Measurements from ENCODE around the gene ACOX1.
A peak's percentile ranks its signal among the peaks of the same experiment; 100 is the strongest.

ACOX1 gene

DNA sequence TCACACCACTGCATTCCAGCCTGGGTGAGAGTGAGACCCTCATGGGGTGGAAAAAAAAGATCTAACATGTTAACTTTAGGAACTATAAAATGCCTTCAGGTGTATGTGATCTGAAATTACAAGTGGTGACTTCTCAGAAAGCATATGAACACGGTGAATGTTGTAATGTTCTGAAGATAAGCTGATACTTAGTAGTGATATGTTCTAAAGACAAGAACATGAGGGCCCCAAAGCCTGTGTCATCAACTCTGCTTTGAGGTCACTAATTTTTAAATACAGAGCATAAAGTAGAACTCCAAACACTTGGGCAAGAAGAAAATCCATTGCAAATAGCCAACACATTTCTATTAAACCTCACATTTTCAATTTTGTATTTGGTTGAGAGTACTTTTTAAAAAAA is 35.5 kb downstream of the ACOX1 start:
- Mint-ChIP-seq H3K9me3 (no peaks in the 10 kb centered on the region), H3K27ac (no peak overlapping the region), H3K27me3 (ENCODE audit: low read depth) (no peaks in the 10 kb centered on the region), H3K4me3 (no peak overlapping the region), H3K36me3 (ENCODE audit: low read depth) (peaks cover 7% of the 10 kb centered on the region), H3K4me1 (ENCODE audit: low read depth) (peaks cover 12% of the 10 kb centered on the region)
- no peak for DNase-seq (ENCODE audit: low spot score)

DNA sequence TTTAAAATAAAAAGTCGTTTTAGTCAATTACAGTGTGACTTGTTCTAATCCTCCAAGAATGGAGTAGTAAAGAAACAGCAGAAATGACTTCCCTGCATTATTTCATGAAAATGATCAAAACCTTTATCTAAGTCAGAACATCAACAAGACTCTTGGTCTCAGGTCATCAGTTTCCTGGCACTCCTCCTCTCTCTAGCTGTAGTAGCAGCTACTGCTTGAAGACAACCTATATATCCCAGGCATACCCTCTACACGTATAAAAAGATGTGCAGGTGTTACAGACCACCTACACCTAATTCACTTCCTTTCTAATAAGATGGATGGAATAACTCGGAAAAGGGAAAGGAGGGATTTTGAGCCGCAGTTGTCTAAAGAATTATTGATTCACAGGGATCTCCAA is 36.5 kb downstream of the ACOX1 start:
- Mint-ChIP-seq H3K4me3 (no peak overlapping the region), H3K9me3 (no peaks in the 10 kb centered on the region), H3K36me3 (ENCODE audit: low read depth) (peaks cover 2% of the 10 kb centered on the region), H3K27me3 (ENCODE audit: low read depth) (no peaks in the 10 kb centered on the region), H3K4me1 (ENCODE audit: low read depth) (peaks cover 12% of the 10 kb centered on the region), H3K27ac (no peak overlapping the region)
- DNase-seq (ENCODE audit: low spot score), result no peak

DNA sequence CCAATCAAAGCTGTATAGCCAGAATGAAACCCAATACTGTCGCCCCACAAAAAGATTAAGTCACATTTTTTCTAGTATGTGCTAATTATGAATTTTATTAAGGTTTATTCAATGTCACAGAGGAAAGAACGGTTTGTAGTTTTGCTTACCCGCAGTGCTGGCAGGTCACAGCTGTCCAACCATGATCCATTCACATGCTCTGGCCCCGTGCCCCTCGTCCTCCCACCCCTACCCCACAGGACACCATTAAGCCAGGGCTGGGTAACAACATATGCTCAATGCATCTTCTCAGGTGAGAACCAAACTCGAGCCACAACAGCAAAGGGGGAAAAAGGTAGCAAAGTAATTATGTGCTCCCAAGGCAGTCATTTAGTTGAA is 37.5 kb downstream of the ACOX1 start:
- Mint-ChIP-seq H3K4me1 (ENCODE audit: low read depth) (peaks cover 12% of the 10 kb centered on the region), H3K4me3 (peak overlapping the region; percentile 87), H3K9me3 (no peaks in the 10 kb centered on the region), H3K27me3 (ENCODE audit: low read depth) (no peaks in the 10 kb centered on the region), H3K27ac (peak overlapping the region; percentile 71), H3K36me3 (ENCODE audit: low read depth) (no peaks in the 10 kb centered on the region)
- DNase-seq (ENCODE audit: low spot score), result no peak

DNA sequence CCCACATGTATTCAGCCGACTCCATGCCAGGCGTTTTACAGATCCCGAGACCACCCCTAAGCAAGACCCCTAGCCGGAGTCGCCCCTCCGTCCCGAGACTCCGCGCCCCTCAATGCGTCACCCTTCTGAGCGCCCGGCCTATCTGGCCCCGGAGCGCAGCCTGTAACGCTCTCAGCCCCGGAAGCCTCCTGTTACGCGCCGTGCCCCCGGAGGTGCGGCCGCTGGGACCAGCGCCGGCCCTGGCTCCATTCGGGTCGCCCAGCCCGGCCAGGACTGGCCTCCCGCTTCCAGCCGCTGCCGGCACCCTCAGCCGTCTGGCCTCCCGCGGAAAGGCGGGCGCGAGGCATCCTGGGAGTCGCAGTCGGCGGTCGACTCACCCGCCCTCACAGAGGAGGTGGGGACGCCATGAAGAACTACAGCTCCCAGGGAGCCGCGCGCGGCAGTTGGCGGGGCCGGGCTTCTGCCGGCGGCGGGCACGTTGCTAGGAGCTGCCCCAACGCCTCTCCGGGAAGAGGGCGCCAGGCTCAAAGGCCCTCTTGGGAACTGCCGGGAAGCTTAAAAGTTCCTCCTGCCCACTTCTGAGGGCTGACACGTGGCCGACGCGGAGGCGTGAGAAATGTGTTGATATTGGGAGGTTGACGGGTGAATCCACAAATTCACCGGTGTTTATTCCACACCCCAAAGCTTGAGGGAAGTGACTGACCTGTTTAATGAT is 38.1 kb downstream of the ACOX1 start, which contains the start of gene FBF1:
Gene FBF1, minus strand, starts transcription at position 316 of the 715 bp plus-strand sequence. CDS start 2,893 bp downstream, outside the sequence.
- H3K4me1 Mint-ChIP-seq (ENCODE audit: low read depth), result peaks cover 12% of the 10 kb centered on the region
- peak within 1 kb of the TSS; percentile 80 for H3K27ac Mint-ChIP-seq
- H3K36me3 Mint-ChIP-seq (ENCODE audit: low read depth), result no peaks in the 10 kb centered on the region
- H3K4me3 Mint-ChIP-seq, result peak within 1 kb of the TSS; percentile 87
- H3K27me3 Mint-ChIP-seq (ENCODE audit: low read depth), result no peaks in the 10 kb centered on the region
- no peaks in the 10 kb centered on the region for H3K9me3 Mint-ChIP-seq
- peak; percentile 91 for DNase-seq (ENCODE audit: low spot score)

DNA sequence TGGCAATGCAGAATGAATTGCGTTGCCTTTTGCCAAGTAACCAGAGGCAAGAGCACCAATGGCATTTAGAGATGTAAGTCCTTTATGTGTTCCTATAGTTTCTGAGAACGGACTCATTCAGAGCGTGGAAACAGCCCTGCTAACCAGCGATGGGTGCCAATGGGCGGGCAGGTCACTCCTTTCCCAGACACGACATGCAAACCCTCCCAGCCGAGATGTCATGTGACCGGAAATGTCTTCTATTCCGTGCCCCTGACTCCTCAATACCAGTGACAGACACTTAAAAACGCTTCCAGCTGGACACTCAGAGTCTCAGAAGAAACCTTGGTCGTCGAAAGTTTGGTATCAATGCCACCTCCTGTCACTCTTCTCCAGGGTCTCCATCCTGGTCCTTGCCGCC is 41.3 kb downstream of the ACOX1 start:
- no peak overlapping the region for H3K4me3 Mint-ChIP-seq
- no peaks in the 10 kb centered on the region for H3K27me3 Mint-ChIP-seq (ENCODE audit: low read depth)
- no peaks in the 10 kb centered on the region for H3K9me3 Mint-ChIP-seq
- peaks cover 12% of the 10 kb centered on the region for H3K4me1 Mint-ChIP-seq (ENCODE audit: low read depth)
- H3K36me3 Mint-ChIP-seq (ENCODE audit: low read depth), result no peaks in the 10 kb centered on the region
- no peak overlapping the region for H3K27ac Mint-ChIP-seq
- DNase-seq (ENCODE audit: low spot score), result no peak

DNA sequence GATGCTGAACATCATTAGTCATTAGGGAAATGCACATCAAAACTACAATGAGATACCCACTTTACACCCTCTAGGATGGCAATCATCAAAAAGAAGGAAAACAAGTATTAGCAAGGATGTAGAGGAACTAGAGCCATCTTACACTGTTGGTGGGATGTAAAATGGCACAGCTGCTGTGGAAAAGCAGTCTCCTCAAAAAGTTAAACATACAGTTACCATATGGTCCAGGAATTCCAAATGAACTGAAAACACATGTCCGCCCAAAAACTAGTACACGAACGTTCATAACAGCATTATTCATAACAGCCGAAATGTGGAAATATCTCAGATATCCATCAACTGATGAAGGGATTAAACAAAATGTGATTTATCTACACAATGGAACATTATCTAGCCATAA is 45.2 kb downstream of the ACOX1 start:
- H3K36me3 Mint-ChIP-seq (ENCODE audit: low read depth), result no peaks in the 10 kb centered on the region
- no peak for DNase-seq (ENCODE audit: low spot score)
- H3K27ac Mint-ChIP-seq, result no peak overlapping the region
- H3K4me1 Mint-ChIP-seq (ENCODE audit: low read depth), result no peaks in the 10 kb centered on the region
- no peak overlapping the region for H3K4me3 Mint-ChIP-seq
- H3K27me3 Mint-ChIP-seq (ENCODE audit: low read depth), result no peaks in the 10 kb centered on the region
- H3K9me3 Mint-ChIP-seq, result no peaks in the 10 kb centered on the region

DNA sequence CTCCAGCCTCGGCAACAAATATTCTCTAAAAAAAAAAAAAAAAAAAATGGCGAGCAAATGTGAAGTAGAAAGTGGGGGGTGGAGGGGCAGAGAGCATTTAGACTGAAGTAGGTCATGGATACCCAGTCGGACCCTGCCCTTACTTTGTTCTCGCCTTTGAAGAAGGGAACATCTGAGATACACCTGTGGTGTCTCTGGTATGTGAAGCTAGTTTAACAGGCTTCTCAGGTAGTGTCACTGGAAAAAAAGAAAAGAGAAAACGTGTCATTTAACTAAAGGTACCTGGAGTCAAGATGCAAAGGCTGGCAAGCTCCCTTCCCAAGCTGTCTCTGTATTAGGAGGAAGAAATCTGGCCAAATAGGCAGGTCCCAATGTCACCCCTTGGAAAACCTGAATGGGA is 46.1 kb downstream of the ACOX1 start:
- no peaks in the 10 kb centered on the region for H3K27me3 Mint-ChIP-seq (ENCODE audit: low read depth)

DNA sequence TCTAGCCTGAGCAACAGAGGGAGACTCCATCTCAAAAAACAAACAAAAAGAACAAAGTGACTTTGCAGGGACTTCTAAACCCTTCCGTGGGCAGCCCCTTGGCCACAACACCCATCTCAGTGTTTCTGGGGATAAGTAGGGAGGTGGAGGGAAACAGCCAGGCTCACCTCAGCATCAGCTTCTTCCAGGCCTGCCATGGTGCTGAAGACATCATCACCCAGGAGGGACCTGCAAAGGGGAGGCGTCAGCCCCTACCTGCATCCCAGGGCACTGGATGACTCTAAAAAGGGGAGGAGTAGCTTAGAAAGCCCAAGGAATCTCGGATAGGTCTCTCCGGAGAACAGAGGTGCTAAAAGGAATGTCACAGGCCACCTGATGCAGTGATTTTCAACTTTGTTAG is 47.9 kb downstream of the ACOX1 start:
- no peak for DNase-seq (ENCODE audit: low spot score)
- Mint-ChIP-seq H3K4me3 (no peak overlapping the region), H3K27me3 (ENCODE audit: low read depth) (no peaks in the 10 kb centered on the region), H3K36me3 (ENCODE audit: low read depth) (no peaks in the 10 kb centered on the region), H3K9me3 (no peaks in the 10 kb centered on the region), H3K4me1 (ENCODE audit: low read depth) (no peaks in the 10 kb centered on the region), H3K27ac (no peak overlapping the region)

More for the DNA sequence above, 46.1 kb downstream of the ACOX1 start:
- no peak overlapping the region for H3K27ac Mint-ChIP-seq
- no peaks in the 10 kb centered on the region for H3K4me1 Mint-ChIP-seq (ENCODE audit: low read depth)
- no peaks in the 10 kb centered on the region for H3K9me3 Mint-ChIP-seq
- no peak for DNase-seq (ENCODE audit: low spot score)
- no peak overlapping the region for H3K4me3 Mint-ChIP-seq
- H3K36me3 Mint-ChIP-seq (ENCODE audit: low read depth), result no peaks in the 10 kb centered on the region

DNA sequence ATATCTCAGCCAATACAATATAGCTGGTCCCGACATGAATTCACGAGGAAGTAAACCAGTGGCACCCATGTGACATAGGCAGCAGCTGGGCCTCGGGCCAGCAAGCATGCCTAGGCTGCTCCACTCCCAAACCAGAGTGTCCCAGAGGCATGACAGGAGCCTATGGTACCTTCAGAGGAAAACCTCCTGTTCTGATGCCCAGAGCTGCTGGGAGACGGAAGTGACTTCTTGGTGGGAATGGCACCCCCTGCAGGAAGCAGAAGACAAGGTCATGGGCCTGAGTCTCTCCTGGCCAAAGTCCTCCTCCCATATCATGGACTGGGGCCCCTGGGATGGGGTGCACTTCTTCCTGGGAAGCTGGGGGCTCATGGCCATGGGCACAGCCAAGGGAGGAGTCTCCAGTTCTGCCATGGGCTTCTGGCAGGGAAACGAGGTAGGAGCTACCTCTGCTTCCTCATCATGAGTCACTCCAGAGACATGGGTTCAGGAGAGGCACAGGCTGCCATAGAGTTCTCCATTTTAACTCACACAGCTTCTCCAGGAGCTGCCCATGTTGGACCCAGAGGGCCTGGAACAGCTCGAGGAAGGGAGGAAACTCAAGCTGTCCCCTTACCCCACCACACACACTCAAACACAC is 51.6 kb downstream of the ACOX1 start:
- Mint-ChIP-seq H3K27ac (no peak overlapping the region), H3K4me1 (ENCODE audit: low read depth) (no peaks in the 10 kb centered on the region), H3K4me3 (no peak overlapping the region), H3K36me3 (ENCODE audit: low read depth) (no peaks in the 10 kb centered on the region), H3K9me3 (no peaks in the 10 kb centered on the region), H3K27me3 (ENCODE audit: low read depth) (no peaks in the 10 kb centered on the region)
- DNase-seq (ENCODE audit: low spot score), result no peak

DNA sequence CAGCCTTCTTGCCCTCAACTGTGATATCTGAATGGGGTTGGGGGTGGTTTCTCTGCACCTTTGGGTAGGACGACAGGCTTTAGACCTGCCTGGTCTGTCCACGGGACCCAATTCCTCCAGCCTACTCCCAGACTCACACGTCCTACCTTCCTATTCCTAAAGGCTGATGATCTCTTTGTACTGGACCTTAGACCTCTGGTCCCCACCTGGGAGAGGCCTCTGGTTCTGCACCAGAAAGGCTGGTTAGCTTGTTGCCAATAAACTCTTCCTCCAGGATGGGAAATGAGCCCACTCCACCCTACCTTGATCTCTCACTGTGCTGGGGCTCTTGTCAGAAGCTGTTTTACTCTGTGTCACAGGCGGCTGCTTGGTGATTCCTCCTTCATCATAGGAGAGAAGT is 52.5 kb downstream of the ACOX1 start:
- no peak overlapping the region for H3K4me3 Mint-ChIP-seq
- no peaks in the 10 kb centered on the region for H3K27me3 Mint-ChIP-seq (ENCODE audit: low read depth)
- H3K36me3 Mint-ChIP-seq (ENCODE audit: low read depth), result no peaks in the 10 kb centered on the region
- H3K4me1 Mint-ChIP-seq (ENCODE audit: low read depth), result no peaks in the 10 kb centered on the region
- H3K9me3 Mint-ChIP-seq, result no peaks in the 10 kb centered on the region
- no peak overlapping the region for H3K27ac Mint-ChIP-seq
- DNase-seq (ENCODE audit: low spot score), result no peak

DNA sequence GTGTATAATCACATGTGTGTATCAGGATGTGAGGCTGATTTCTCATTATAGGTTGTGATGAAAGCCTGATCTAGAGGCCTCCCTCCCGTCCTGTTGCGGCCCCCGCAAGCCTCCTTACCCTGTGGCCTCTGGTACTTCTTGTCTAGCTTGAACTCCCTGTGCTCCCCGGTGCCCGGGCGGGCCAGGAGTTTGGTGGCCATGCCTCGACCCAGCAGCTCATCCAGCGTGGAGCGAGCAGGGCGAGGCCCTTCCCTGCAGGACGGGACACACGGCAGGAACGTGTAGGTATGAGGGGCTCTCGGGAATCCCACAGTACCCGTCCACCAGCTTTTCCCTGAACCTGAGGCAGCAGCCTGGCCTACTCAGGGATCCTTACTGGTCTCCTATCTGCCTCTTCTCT is 53.1 kb downstream of the ACOX1 start:
- Mint-ChIP-seq H3K4me1 (ENCODE audit: low read depth) (no peaks in the 10 kb centered on the region), H3K27ac (no peak overlapping the region), H3K9me3 (no peaks in the 10 kb centered on the region), H3K36me3 (ENCODE audit: low read depth) (no peaks in the 10 kb centered on the region), H3K27me3 (ENCODE audit: low read depth) (no peaks in the 10 kb centered on the region), H3K4me3 (no peak overlapping the region)
- DNase-seq (ENCODE audit: low spot score), result no peak

DNA sequence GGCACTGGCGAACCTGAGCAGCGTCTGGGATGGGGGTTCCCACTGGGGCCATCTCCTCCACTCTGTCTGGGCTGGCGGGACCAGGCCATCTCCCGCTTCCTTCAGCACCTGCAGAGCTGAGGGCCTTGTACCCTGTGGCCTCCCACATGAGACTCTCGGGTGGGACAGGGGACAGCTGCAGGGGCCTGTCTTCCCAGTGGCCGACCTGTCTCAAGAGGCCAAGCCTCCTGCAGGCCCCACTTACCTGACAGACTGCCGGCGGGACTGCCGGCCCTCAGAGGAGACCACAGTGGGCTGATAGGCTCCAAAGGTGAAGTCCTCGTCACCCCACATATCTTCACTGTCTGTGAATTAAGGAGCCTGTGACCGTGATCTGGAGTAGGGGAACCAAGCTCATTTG is 53.9 kb downstream of the ACOX1 start:
- Mint-ChIP-seq H3K27me3 (ENCODE audit: low read depth) (no peaks in the 10 kb centered on the region), H3K36me3 (ENCODE audit: low read depth) (no peaks in the 10 kb centered on the region), H3K4me3 (no peak overlapping the region), H3K27ac (no peak overlapping the region), H3K9me3 (no peaks in the 10 kb centered on the region), H3K4me1 (ENCODE audit: low read depth) (no peaks in the 10 kb centered on the region)
- no peak for DNase-seq (ENCODE audit: low spot score)

DNA sequence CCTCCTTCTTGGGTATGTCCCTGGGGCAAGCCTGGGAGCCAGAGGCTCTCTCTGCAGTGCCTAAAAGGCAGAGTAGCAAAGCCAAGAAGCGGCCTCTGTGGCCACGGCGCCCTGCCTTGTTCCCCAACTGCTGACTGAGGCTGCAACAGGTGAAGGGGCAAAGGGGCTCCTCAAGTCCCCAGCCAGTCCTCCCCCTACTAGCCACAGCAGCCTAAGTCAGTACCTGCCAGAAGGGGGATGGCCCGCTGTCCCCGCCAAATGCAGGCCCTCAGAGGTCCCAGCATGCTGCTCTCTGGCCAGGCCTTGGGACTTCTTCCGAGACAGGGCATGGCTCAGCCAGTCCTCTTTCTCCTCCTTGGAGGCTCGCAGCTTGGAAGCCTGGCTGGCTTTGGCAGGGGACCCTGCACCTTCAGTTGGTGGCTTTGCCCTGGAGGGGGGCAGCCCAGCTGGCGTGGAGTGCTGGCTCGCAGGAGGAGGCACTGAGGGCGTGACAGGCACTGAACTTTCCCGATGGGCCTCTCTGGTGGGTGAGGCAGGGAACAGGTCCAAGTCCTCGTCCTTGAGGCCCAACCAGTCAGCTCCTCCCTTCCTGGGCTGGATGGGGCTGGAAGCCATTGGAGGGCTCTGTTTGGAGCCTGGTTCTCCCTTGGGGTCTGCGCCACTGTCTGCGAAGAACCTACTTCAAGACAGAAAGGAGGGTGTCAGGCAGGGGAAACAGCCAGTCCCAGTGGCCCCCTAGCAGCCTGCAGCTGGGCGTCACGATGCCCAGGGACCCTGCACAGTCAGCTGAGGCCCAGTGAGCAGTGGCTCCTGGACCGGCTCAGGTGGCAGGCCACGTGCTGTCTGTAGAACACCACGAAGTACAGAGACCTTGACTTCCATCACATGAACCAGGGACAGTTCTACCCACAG is 55.7 kb downstream of the ACOX1 start:
- Mint-ChIP-seq H3K27ac (no peak overlapping the region), H3K4me1 (ENCODE audit: low read depth) (no peaks in the 10 kb centered on the region), H3K4me3 (no peak overlapping the region), H3K36me3 (ENCODE audit: low read depth) (peaks cover 3% of the 10 kb centered on the region), H3K9me3 (no peaks in the 10 kb centered on the region), H3K27me3 (ENCODE audit: low read depth) (no peaks in the 10 kb centered on the region)
- DNase-seq (ENCODE audit: low spot score), result no peak
